Activated T-cell treated with anti-CD3 and anti-CD28 coated beads, Interleukin-2, amount 50 U/mL, for 4 hours (primary cell): ENCODE results near the gene PROB1. TPM values are rescaled to one million over a fixed set of nuclear protein-coding genes. Genes with fewer than 3 reads are reported as not detected.
"Not testable (repeated sequence)": the region's sequence is repeated elsewhere in the genome, so short reads cannot be mapped to it uniquely, and the experiment has no call there.

Experiments
- ATAC-seq, 2 donors: fragments of 200-7000 bp; cut with Tn5 transposase; one replicate each; pipeline ENCODE4 v1.10.0; 2021
- DNase-seq: peaks from one replicate; pipeline ENCODE4 v3.0.0-alpha.2; 2020
- H3K27me3 Mint-ChIP-seq: one replicate; pipeline ENCODE4 v1.8.0; 2021; ENCODE audit warnings: low read depth, mixed read lengths
- H3K36me3 Mint-ChIP-seq: one replicate; pipeline ENCODE4 v1.8.0; 2022; ENCODE audit warnings: mixed read lengths; ENCODE audit not compliant: insufficient read depth
- H3K4me1 Mint-ChIP-seq: one replicate; pipeline ENCODE4 v1.8.0; 2021; ENCODE audit warnings: low read depth, mixed read lengths
- H3K4me3 Mint-ChIP-seq: one replicate; pipeline ENCODE4 v1.8.0; 2021; ENCODE audit warnings: mild to moderate bottlenecking, moderate library complexity, mixed read lengths
- H3K9me3 Mint-ChIP-seq: one replicate; pipeline ENCODE4 v1.8.0; 2021; ENCODE audit warnings: mixed read lengths
- total RNA-seq, 3 donors: library from RNA; stranded (reverse); gene quantifications; one replicate each; pipeline ENCODE4 v1.2.1, GENCODE V29; 2021

The PROB1 gene
- total RNA-seq, 3 donors from 2014 or later: 2.2 to 4.8 (median 4.1) TPM

DNA sequence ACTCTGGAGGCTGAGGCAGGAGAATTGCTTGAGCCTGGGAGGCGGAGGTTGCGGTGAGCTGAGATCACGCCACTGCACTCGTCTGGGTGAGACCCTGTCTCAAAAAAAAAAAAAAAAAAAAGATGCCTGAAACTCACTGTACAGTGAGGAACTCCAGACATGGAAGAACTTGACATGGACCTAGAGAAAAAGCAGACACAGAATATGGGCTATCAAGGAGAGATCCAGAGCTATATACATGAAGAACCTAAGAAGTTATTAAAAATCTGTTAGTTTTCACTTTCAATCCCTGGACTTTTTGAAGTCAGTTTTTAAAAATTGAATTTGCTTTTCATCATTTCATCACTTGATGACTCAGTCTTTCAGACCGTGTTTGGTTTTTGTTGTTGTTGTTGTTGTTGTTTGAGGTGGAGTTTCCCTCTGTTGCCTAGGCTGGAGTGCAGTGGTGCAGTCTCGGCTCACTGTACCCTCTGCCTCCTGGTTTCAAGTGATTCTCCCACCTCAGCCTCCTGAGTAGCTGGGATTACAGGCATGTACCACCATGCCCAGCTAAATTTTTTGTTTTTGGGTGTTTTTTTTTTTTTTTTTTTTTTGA lies 33.0 kb downstream of the PROB1 start:
- H3K9me3 Mint-ChIP-seq: no peaks in the 10 kb centered on the region
- H3K36me3 Mint-ChIP-seq: peaks cover 23% of the 10 kb centered on the region
- no peaks in the 10 kb centered on the region for H3K27me3 Mint-ChIP-seq
- H3K4me1 Mint-ChIP-seq: peaks cover 13% of the 10 kb centered on the region
- ATAC-seq (no peak), DNase-seq (no peak)
- no peak overlapping the region for H3K4me3 Mint-ChIP-seq

DNA sequence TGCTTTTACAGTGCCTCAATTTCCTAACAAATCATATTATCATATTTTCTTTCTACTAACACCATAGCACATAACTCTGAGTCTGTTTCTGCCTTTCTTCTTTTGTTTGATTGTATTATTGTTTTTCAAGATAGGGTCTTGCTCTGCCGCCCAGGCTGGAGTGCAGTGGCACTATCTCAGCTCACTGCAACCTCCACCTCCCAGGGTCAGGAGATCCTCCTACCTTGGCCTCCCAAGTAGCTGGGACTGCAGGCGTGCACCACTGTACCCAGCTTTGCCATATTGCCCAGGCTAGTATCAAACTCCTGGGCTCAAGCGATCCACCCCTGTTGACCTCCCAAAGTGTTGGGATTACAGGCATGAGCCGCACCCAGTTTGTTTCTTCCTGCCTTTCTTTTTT lies 34.5 kb downstream of the PROB1 start:
- Mint-ChIP-seq H3K27me3 (no peaks in the 10 kb centered on the region), H3K4me1 (peaks cover 16% of the 10 kb centered on the region), H3K4me3 (no peak overlapping the region), H3K36me3 (peaks cover 15% of the 10 kb centered on the region), H3K9me3 (no peaks in the 10 kb centered on the region)
- ATAC-seq (no peak), DNase-seq (no peak)

DNA sequence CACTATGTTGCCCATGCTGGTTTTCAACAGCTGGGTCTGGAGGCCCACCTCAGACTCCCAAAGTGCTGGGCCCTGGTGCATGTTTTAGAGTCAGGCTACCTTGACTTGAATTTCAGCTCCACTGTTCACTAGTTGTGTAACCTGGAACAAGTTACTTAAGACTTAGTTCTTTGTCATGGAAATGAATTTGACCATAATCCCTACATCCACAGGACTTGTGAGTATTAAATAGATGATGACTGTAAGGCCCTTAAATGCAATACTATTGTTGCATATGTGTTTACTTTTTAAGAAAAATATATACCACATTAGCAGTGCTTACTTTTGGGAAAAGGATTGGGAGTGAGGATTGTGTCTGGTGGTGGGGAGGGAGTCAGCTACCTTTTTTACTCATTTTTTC lies 36.8 kb downstream of the PROB1 start:
- no peaks in the 10 kb centered on the region for H3K27me3 Mint-ChIP-seq

DNA sequence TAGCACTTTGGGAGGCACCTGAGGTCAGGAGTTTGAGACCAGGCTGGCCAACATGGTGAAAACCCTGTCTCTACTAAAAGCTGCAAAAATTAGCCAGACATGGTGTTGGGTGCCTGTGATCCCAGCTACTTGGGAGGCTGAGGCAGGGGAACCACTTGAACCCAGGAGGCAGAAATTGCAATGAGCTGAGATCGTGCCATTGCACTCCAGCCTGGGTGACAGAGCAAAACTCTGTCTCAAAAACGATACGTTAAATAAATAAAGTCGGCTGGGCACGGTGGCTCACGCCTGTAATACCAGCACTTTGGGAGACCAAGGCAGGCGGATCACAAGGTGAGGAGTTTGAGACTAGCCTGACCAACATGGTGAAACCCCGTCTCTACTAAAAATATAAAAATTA lies 39.0 kb downstream of the PROB1 start:
- ATAC-seq, H3K27me3 Mint-ChIP-seq, H3K4me3 Mint-ChIP-seq, H3K36me3 Mint-ChIP-seq, H3K9me3 Mint-ChIP-seq, DNase-seq: not testable (repeated sequence)
- H3K4me1 Mint-ChIP-seq: peaks cover 31% of the 10 kb centered on the region

More for the DNA sequence above, 36.8 kb downstream of the PROB1 start:
- H3K36me3 Mint-ChIP-seq: peaks cover 8% of the 10 kb centered on the region
- DNase-seq (no peak), ATAC-seq (no peak)
- peaks cover 24% of the 10 kb centered on the region for H3K4me1 Mint-ChIP-seq
- no peaks in the 10 kb centered on the region for H3K9me3 Mint-ChIP-seq
- no peak overlapping the region for H3K4me3 Mint-ChIP-seq

DNA sequence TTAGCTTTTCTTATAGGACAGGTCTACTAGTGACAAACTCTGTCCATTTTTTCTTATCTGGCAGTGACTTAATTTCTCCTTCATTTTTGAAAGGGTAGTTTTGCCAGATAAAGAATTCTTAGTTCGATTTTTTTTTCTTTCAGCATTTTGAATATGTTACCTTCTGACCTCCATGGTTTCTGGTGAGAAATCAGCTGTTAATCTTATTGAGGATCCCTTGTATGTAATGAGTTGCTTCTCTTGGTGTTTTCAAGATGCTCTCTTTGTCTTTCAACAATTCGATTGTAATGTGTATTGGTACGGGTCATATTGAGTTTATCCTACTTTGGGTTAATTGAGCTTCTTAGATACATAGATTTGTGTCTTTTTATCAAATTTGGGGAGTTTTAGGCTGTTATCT lies 40.7 kb downstream of the PROB1 start:
- Mint-ChIP-seq H3K27me3 (no peaks in the 10 kb centered on the region), H3K4me3 (no peak overlapping the region), H3K9me3 (no peaks in the 10 kb centered on the region), H3K4me1 (peaks cover 31% of the 10 kb centered on the region), H3K36me3 (peaks cover 8% of the 10 kb centered on the region)
- ATAC-seq (no peak), DNase-seq (no peak)

DNA sequence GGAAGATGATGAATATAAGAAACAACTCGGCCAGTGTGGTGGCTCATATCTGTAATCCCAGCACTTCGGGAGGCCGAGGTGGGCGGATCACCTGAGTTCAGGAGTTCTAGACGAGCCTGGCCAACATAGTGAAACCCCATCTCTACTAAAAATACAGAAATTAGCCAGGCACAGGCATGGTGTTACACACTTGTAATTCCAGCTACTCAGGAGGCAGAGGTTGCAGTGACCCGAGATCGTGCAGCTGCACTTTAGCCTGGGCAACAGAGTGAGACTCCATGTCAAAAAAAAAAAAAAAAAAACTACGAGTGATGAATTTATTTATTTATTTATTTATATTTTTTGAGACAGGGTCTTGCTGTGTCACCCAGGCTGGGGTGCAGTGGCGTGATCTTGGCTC lies 47.0 kb downstream of the PROB1 start:
- H3K4me1 Mint-ChIP-seq: peaks cover 49% of the 10 kb centered on the region

DNA sequence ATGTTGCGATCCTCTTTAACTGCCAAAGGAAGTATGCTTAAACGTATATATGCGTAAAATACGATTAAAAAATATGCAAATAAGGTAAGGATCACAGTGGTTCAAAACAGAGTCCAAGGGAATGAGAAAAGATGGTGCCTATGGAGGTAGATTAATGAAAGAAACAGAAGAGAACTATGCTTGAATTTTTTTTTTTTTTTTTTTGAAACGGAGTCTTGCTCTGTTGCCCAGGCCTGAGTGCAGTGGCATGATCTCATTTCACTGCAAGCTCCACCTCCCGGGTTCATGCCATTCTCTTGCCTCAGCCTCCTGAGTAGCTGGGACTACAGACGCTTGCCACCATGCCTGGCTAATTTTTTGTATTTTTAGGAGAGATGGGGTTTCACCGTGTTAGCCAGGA lies 49.5 kb downstream of the PROB1 start:
- ATAC-seq, DNase-seq, H3K4me3 Mint-ChIP-seq, H3K27me3 Mint-ChIP-seq, H3K9me3 Mint-ChIP-seq: not testable (repeated sequence)
- Mint-ChIP-seq H3K36me3 (peaks cover 16% of the 10 kb centered on the region), H3K4me1 (peaks cover 54% of the 10 kb centered on the region)

More for the DNA sequence above, 47.0 kb downstream of the PROB1 start:
- H3K27me3 Mint-ChIP-seq, DNase-seq, H3K4me3 Mint-ChIP-seq, ATAC-seq, H3K9me3 Mint-ChIP-seq: not testable (repeated sequence)
- peaks cover 16% of the 10 kb centered on the region for H3K36me3 Mint-ChIP-seq

DNA sequence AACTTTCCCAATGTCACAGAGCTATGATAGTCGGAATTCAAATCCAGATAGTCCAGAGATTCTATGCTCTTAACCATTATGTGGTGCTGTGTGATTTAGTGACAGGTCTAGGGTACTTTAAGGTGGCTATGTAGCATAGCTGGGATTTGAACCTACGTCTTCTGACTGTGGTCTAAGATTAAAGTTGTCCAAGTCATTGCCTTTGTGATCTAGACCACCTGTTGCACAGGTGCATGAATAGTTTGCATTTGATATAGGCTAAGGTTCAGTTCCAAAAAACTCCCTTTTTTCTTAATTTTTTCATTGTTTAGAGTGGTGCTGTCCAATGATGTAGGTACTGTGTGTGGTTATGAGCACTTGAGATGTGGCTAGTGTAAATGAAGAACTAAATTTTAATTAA lies 50.7 kb downstream of the PROB1 start:
- no peak for ATAC-seq
- no peak for DNase-seq
- Mint-ChIP-seq H3K4me3 (peak overlapping the region; percentile 52), H3K27me3 (no peaks in the 10 kb centered on the region), H3K4me1 (peaks cover 54% of the 10 kb centered on the region), H3K36me3 (peaks cover 16% of the 10 kb centered on the region), H3K9me3 (no peaks in the 10 kb centered on the region)

DNA sequence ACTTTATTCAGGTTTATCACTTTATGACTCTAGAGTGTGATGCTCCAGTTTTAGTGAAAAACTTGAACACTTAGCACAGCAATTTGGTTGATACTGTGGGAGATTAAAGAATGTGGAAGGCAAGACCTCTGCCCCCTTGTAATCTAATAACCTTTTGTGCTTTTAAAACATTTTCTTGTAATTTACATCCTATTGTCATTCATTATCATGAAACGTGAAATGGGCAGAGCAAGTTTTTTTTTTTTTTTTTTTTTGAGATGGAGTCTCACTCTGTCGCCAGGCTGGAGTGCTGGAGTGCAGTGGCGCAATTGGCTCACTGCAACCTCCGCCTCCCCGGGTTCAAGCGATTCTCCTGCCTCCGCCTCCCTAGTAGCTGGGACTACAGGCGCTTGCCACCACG lies 51.4 kb downstream of the PROB1 start:
- DNase-seq: no peak
- no peak for ATAC-seq
- no peaks in the 10 kb centered on the region for H3K27me3 Mint-ChIP-seq
- H3K4me3 Mint-ChIP-seq: peak overlapping the region; percentile 100
- peaks cover 16% of the 10 kb centered on the region for H3K36me3 Mint-ChIP-seq
- H3K9me3 Mint-ChIP-seq: no peaks in the 10 kb centered on the region
- peaks cover 50% of the 10 kb centered on the region for H3K4me1 Mint-ChIP-seq

DNA sequence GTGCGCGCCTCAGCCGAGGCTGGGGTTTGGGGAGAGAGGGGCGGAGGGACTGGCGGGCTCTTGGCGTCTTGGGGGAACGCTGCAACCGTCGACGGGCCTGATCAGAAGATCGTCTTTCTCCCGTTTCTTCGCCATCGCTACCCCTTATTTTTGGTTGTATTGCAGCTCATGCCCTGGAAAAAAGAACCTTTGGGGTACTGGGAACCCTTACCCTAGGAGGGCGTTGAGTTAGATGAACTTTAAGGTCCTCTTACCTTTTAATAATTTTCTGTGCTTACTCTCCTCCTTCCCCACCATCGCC lies 52.5 kb downstream of the PROB1 start:
- Mint-ChIP-seq H3K27me3 (no peaks in the 10 kb centered on the region), H3K4me1 (peaks cover 50% of the 10 kb centered on the region), H3K36me3 (peaks cover 15% of the 10 kb centered on the region), H3K4me3 (peak overlapping the region; percentile 100), H3K9me3 (no peaks in the 10 kb centered on the region)
- ATAC-seq: peak; percentile 75 to 79
- DNase-seq: peak; percentile 69

DNA sequence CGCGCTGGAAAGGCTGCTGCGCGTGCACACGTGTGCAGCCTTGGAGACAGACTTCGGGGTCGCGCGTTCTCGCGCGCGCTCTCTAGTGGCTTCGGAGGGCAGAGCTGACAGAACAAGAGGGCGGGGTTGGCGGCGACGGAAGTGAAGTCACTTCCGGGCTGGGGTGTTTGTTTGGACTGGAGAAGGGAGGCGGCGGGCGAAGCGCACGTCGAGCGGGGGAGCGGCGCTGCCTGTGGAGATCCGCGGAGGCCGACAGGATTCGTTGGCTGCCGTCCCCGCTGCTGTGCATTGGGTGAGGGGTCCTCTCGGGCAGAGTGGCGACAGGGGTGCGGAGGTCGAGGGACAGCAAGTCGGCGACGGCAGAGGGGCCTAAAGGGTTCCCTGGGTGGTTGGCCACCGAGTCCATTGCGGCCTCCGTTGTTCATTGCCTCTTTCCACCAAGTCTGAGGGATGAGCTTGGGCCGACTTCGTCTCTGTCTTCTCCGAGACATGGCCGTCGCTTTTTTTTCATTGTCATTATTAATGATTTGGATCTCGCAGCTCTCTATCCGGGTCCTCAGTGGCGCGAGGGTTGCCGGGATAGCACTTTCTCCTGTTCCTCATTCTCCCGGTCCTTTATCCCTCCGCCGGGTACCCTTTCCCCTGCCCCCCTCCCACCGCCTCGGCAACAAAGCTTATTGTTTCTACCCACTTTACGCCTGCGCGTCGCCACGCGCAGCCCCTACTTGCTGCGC lies 53.0 kb downstream of the PROB1 start, which contains the start of gene PAIP2:
PAIP2 (plus strand) TSS at position 166 of the 734 bp plus-strand sequence. CDS start 21,931 bp downstream, outside the sequence.
- H3K27me3 Mint-ChIP-seq: no peaks in the 10 kb centered on the region
- H3K36me3 Mint-ChIP-seq: peaks cover 13% of the 10 kb centered on the region
- H3K4me3 Mint-ChIP-seq: peak within 1 kb of the TSS; percentile 100
- peak; percentile 91 to 92 for ATAC-seq
- peak; percentile 96 for DNase-seq
- H3K9me3 Mint-ChIP-seq: no peaks in the 10 kb centered on the region
- peaks cover 48% of the 10 kb centered on the region for H3K4me1 Mint-ChIP-seq

DNA sequence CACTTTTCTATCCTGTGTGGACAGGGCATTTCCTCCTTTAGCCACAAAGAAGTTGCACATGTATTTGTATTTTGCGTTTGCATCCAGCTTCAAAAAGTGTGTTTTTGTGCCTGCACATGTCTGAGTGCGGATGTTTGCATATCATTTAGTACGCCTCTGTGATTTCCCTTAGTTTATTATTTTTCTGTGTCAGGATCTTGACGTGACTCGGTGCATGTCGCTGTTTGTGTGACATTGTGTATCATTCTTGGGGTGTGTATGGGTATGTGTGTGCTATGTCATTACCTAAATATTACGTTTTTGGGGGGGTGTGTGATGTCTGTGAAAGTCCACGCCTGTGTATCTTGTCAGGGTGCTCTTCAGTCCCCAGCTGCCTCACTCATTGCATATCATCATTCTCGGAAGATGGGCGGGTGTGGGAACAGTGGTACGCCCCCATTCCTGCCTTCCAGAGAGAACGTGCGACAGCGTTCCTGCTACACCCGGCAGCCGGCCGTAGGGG lies 53.7 kb downstream of the PROB1 start:
- Mint-ChIP-seq H3K4me1 (peaks cover 49% of the 10 kb centered on the region), H3K27me3 (no peaks in the 10 kb centered on the region), H3K4me3 (peak overlapping the region; percentile 100), H3K36me3 (peaks cover 13% of the 10 kb centered on the region), H3K9me3 (no peaks in the 10 kb centered on the region)
- ATAC-seq (no peak), DNase-seq (no peak)
